PFSK-1 (cell line): ENCODE data around the gene CROT.

Experiments used
- POLR2AphosphoS5 ChIP-seq: IDR thresholded peaks from 2 replicates; pipeline ENCODE4 v1.6.1; 2012; ENCODE audit warnings: low read depth, mild to moderate bottlenecking, control low read depth, low read length, moderate library complexity
- REST ChIP-seq, 2 experiments: IDR thresholded peaks; 2 replicates each; pipeline versions ENCODE4 v1.6.1 to v1.8.0; 2011 to 2012; ENCODE audit warnings: low read depth in 2 of 2, low read length in 2 of 2, control low read depth in 1 of 2, inconsistent platforms in 1 of 2, mild to moderate bottlenecking in 1 of 2, moderate library complexity in 1 of 2; ENCODE audit not compliant: insufficient read depth in 1 of 2
- TAF1 ChIP-seq: IDR thresholded peaks from 2 replicates; pipeline ENCODE4 v1.6.1; 2012; ENCODE audit warnings: low read length, control low read depth, borderline replicate concordance; ENCODE audit not compliant: insufficient read depth

DNA sequence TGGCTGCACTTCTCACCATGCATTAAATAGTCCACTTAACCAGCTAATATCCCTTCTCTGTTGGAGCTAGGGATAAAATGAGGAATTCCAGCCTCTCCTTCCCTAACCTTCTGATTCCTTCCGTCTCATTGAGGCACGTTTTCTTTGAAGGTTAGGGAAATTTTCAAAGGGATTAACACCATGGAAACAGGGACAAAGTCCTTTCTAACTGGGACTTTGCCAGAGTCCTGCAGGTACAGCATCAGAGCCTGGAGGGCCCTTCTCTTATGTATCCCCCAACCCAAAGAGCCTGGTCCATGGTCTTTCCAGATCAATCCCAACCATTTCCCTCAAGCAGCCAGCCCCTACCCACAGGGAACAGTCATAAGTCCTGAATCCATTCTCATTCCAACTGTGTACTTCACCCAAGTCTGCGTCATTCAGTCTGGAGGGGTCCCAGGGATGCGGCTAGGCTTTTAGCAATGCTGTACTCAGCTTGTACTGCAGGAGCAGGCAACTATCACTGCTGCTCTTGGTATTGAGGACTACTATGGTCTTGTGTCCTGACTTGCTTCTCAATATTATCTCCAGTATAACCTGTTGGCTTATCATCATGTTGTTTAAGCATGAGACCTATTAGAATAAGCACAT lies 34.6 kb upstream of the CROT start:
- TF ChIP-seq TAF1 (no peak), REST (IDR thresholded peaks at IDR 0.05; ENCODE audit: insufficient read depth in 1 of 2, low read depth in 2 of 2, low read length in 2 of 2) (no peak), POLR2AphosphoS5 (no peak)
